ENCODE data around the gene TOLLIP.

- no peak for TF ChIP-seq FOXM1 (IDR thresholded peaks at IDR 0.05; ENCODE audit: borderline replicate concordance, low read depth)
- TF ChIP-seq MAX (IDR thresholded peaks at IDR 0.05), result no peak
- no peak for TF ChIP-seq TCF12 (IDR thresholded peaks at IDR 0.05; ENCODE audit: low read depth)
- TF ChIP-seq REST (IDR thresholded peaks at IDR 0.05; ENCODE audit: low read depth), result no peak
- TF ChIP-seq EP300 (IDR thresholded peaks at IDR 0.05; ENCODE audit: borderline replicate concordance), result no peak
- no peak for TF ChIP-seq TAF1 (IDR thresholded peaks at IDR 0.05; ENCODE audit: low read depth)
- TF ChIP-seq YY1 (IDR thresholded peaks at IDR 0.05; ENCODE audit: low read depth), result no peak
- TF ChIP-seq RAD21 (IDR thresholded peaks at IDR 0.05; ENCODE audit: low read depth), result no peak
- no peak for TF ChIP-seq USF1 (IDR thresholded peaks at IDR 0.05)
- no peak for TF ChIP-seq CEBPB (IDR thresholded peaks at IDR 0.05)
- no peak for TF ChIP-seq NFIC (IDR thresholded peaks at IDR 0.05)
- TF ChIP-seq TEAD4 (IDR thresholded peaks at IDR 0.05), result no peak
- no peak for TF ChIP-seq CREB1 (IDR thresholded peaks at IDR 0.05; ENCODE audit: low read depth)
Observed at GRCh38 chr11:1231396-1232020, 77.9 kb downstream of the TOLLIP start.

Measured in Ishikawa (cell line).